ENCODE data around the gene CST7. TPM values are rescaled to one million over a fixed set of nuclear protein-coding genes. Genes with fewer than 3 reads are reported as not detected.
A peak's percentile ranks its signal among the peaks of the same experiment; 100 is the strongest.
"Not testable (repeated sequence)": the region's sequence is repeated elsewhere in the genome, so short reads cannot be mapped to it uniquely, and the experiment has no call there.

Gene CST7
- total RNA-seq, 2 experiments from 2014 or later: 43.9 to 47.5 TPM

GRCh38 chr20:24931893-24932292, 17.2 kb upstream of the CST7 start:
- not testable (repeated sequence) for H3K27me3 Mint-ChIP-seq (ENCODE audit: low read depth); H3K36me3 Mint-ChIP-seq (ENCODE audit: low read depth); ATAC-seq; H3K4me3 Mint-ChIP-seq
- H3K4me1 Mint-ChIP-seq (ENCODE audit: low read depth): peaks cover 32% of the 10 kb centered on the region
- peak overlapping the region; percentile 85 for H3K27ac Mint-ChIP-seq
- DNase-seq: peak; percentile 20
- CTCF ChIA-PET: interaction anchor here (0.7 to 5.8 kb wide), 11 partner anchors 9 to 247 kb away, joined by 3 to 47 read pairs (median 8); partner anchors contain the start of gene CST7
- peaks cover 20% of the 10 kb centered on the region for H3K9me3 Mint-ChIP-seq (ENCODE audit: insufficient read depth)
- POLR2A ChIA-PET: interaction anchor here (1.1 to 1.6 kb wide), 3 partner anchors 20 to 62 kb away, joined by 3 to 5 read pairs (median 4); no protein-coding TSS in a partner anchor

GRCh38 chr20:24933266-24933908, 15.7 kb upstream of the CST7 start:
- Mint-ChIP-seq H3K9me3 (ENCODE audit: insufficient read depth) (peaks cover 20% of the 10 kb centered on the region), H3K4me1 (ENCODE audit: low read depth) (peaks cover 32% of the 10 kb centered on the region), H3K27me3 (ENCODE audit: low read depth) (no peaks in the 10 kb centered on the region), H3K4me3 (no peak overlapping the region), H3K27ac (no peak overlapping the region), H3K36me3 (ENCODE audit: low read depth) (peaks cover 9% of the 10 kb centered on the region)
- DNase-seq: peak; percentile 15
- ChIA-PET POLR2A (no interaction called here), CTCF (interaction anchor here (3.3 to 5.8 kb wide), 2 partner anchors 15 kb away, joined by 39 to 47 read pairs; partner anchors contain the start of gene CST7)
- ATAC-seq: no peak

- H3K4me3 Mint-ChIP-seq: no peak overlapping the region
- ChIA-PET POLR2A (no interaction called here), CTCF (no interaction called here)
Observed at GRCh38 chr20:24934101-24934661, 14.9 kb upstream of the CST7 start.

GRCh38 chr20:24934716-24935115, 14.4 kb upstream of the CST7 start:
- Mint-ChIP-seq H3K27me3 (ENCODE audit: low read depth) (no peaks in the 10 kb centered on the region), H3K4me3 (no peak overlapping the region), H3K9me3 (ENCODE audit: insufficient read depth) (peaks cover 20% of the 10 kb centered on the region), H3K27ac (no peak overlapping the region), H3K36me3 (ENCODE audit: low read depth) (peaks cover 9% of the 10 kb centered on the region), H3K4me1 (ENCODE audit: low read depth) (peaks cover 32% of the 10 kb centered on the region)
- DNase-seq: no peak
- POLR2A ChIA-PET: no interaction called here
- CTCF ChIA-PET: no interaction called here
- no peak for ATAC-seq

More at GRCh38 chr20:24934101-24934661, 14.9 kb upstream of the CST7 start:
- H3K4me1 Mint-ChIP-seq (ENCODE audit: low read depth): peaks cover 32% of the 10 kb centered on the region
- peaks cover 20% of the 10 kb centered on the region for H3K9me3 Mint-ChIP-seq (ENCODE audit: insufficient read depth)
- peaks cover 9% of the 10 kb centered on the region for H3K36me3 Mint-ChIP-seq (ENCODE audit: low read depth)
- H3K27me3 Mint-ChIP-seq (ENCODE audit: low read depth): no peaks in the 10 kb centered on the region
- ATAC-seq (no peak), DNase-seq (peak; percentile 17)
- no peak overlapping the region for H3K27ac Mint-ChIP-seq

- peaks cover 30% of the 10 kb centered on the region for H3K4me1 Mint-ChIP-seq (ENCODE audit: low read depth)
- no peak for ATAC-seq
Observed at GRCh38 chr20:24935140-24935539, 13.9 kb upstream of the CST7 start.

GRCh38 chr20:24935766-24936525, 13.1 kb upstream of the CST7 start:
- Mint-ChIP-seq H3K27me3 (ENCODE audit: low read depth) (no peaks in the 10 kb centered on the region), H3K9me3 (ENCODE audit: insufficient read depth) (peaks cover 20% of the 10 kb centered on the region), H3K4me3 (no peak overlapping the region), H3K36me3 (ENCODE audit: low read depth) (peaks cover 14% of the 10 kb centered on the region), H3K4me1 (ENCODE audit: low read depth) (peaks cover 22% of the 10 kb centered on the region), H3K27ac (no peak overlapping the region)
- ChIA-PET CTCF (no interaction called here), POLR2A (no interaction called here)
- DNase-seq (no peak), ATAC-seq (no peak)

More at GRCh38 chr20:24935140-24935539, 13.9 kb upstream of the CST7 start:
- POLR2A ChIA-PET: no interaction called here
- peaks cover 20% of the 10 kb centered on the region for H3K9me3 Mint-ChIP-seq (ENCODE audit: insufficient read depth)
- H3K4me3 Mint-ChIP-seq: no peak overlapping the region
- H3K27ac Mint-ChIP-seq: no peak overlapping the region
- CTCF ChIA-PET: no interaction called here
- H3K27me3 Mint-ChIP-seq (ENCODE audit: low read depth): no peaks in the 10 kb centered on the region
- peaks cover 9% of the 10 kb centered on the region for H3K36me3 Mint-ChIP-seq (ENCODE audit: low read depth)
- peak; percentile 1 for DNase-seq

GRCh38 chr20:24936526-24937407, 12.3 kb upstream of the CST7 start:
- H3K27me3 Mint-ChIP-seq (ENCODE audit: low read depth): no peaks in the 10 kb centered on the region
- no peak for ATAC-seq
- POLR2A ChIA-PET: interaction anchor here (0.9 kb wide), 1 partner anchor 15 kb away, joined by 3 read pairs; no protein-coding TSS in a partner anchor
- CTCF ChIA-PET: no interaction called here
- no peak for DNase-seq
- peaks cover 21% of the 10 kb centered on the region for H3K9me3 Mint-ChIP-seq (ENCODE audit: insufficient read depth)
- H3K4me1 Mint-ChIP-seq (ENCODE audit: low read depth): peaks cover 14% of the 10 kb centered on the region
- peaks cover 14% of the 10 kb centered on the region for H3K36me3 Mint-ChIP-seq (ENCODE audit: low read depth)
- no peak overlapping the region for H3K27ac Mint-ChIP-seq
- no peak overlapping the region for H3K4me3 Mint-ChIP-seq

- Mint-ChIP-seq H3K27ac (no peak overlapping the region), H3K36me3 (ENCODE audit: low read depth) (peaks cover 16% of the 10 kb centered on the region), H3K4me3 (no peak overlapping the region), H3K4me1 (ENCODE audit: low read depth) (peaks cover 6% of the 10 kb centered on the region), H3K27me3 (ENCODE audit: low read depth) (no peaks in the 10 kb centered on the region), H3K9me3 (ENCODE audit: insufficient read depth) (peaks cover 19% of the 10 kb centered on the region)
- CTCF ChIA-PET: no interaction called here
- no peak for ATAC-seq
- DNase-seq: no peak
- POLR2A ChIA-PET: interaction anchor here (0.9 kb wide), 1 partner anchor 15 kb away, joined by 3 read pairs; no protein-coding TSS in a partner anchor
Observed at GRCh38 chr20:24937579-24937978, 11.5 kb upstream of the CST7 start.

GRCh38 chr20:24938498-24938897, 10.6 kb upstream of the CST7 start:
- peaks cover 18% of the 10 kb centered on the region for H3K36me3 Mint-ChIP-seq (ENCODE audit: low read depth)
- DNase-seq (no peak), ATAC-seq (no peak)
- H3K27me3 Mint-ChIP-seq (ENCODE audit: low read depth): no peaks in the 10 kb centered on the region
- no peak overlapping the region for H3K27ac Mint-ChIP-seq
- CTCF ChIA-PET: no interaction called here
- no peak overlapping the region for H3K4me3 Mint-ChIP-seq
- H3K4me1 Mint-ChIP-seq (ENCODE audit: low read depth): no peaks in the 10 kb centered on the region
- POLR2A ChIA-PET: no interaction called here
- peaks cover 15% of the 10 kb centered on the region for H3K9me3 Mint-ChIP-seq (ENCODE audit: insufficient read depth)

- Mint-ChIP-seq H3K27ac (no peak overlapping the region), H3K36me3 (ENCODE audit: low read depth) (peaks cover 20% of the 10 kb centered on the region), H3K9me3 (ENCODE audit: insufficient read depth) (peaks cover 15% of the 10 kb centered on the region), H3K4me3 (no peak overlapping the region), H3K27me3 (ENCODE audit: low read depth) (no peaks in the 10 kb centered on the region), H3K4me1 (ENCODE audit: low read depth) (no peaks in the 10 kb centered on the region)
- ATAC-seq (no peak), DNase-seq (no peak)
- POLR2A ChIA-PET: no interaction called here
- CTCF ChIA-PET: no interaction called here
Observed at GRCh38 chr20:24939036-24939435, 10.0 kb upstream of the CST7 start.

GRCh38 chr20:24942679-24943078, 6.4 kb upstream of the CST7 start:
- DNase-seq: peak; percentile 8
- H3K4me3 Mint-ChIP-seq: no peak overlapping the region
- peaks cover 19% of the 10 kb centered on the region for H3K4me1 Mint-ChIP-seq (ENCODE audit: low read depth)
- H3K9me3 Mint-ChIP-seq (ENCODE audit: insufficient read depth): peaks cover 30% of the 10 kb centered on the region
- ChIA-PET CTCF (interaction anchor here (1.8 kb wide), 1 partner anchor 12 kb away, joined by 7 read pairs; no protein-coding TSS in a partner anchor), POLR2A (no interaction called here)
- H3K36me3 Mint-ChIP-seq (ENCODE audit: low read depth): peaks cover 47% of the 10 kb centered on the region
- ATAC-seq: no peak
- H3K27me3 Mint-ChIP-seq (ENCODE audit: low read depth): no peaks in the 10 kb centered on the region
- no peak overlapping the region for H3K27ac Mint-ChIP-seq
